ENCODE results near the gene ST6GALNAC3.
A peak's percentile ranks its signal among the peaks of the same experiment; 100 is the strongest.

ST6GALNAC3 gene

DNA sequence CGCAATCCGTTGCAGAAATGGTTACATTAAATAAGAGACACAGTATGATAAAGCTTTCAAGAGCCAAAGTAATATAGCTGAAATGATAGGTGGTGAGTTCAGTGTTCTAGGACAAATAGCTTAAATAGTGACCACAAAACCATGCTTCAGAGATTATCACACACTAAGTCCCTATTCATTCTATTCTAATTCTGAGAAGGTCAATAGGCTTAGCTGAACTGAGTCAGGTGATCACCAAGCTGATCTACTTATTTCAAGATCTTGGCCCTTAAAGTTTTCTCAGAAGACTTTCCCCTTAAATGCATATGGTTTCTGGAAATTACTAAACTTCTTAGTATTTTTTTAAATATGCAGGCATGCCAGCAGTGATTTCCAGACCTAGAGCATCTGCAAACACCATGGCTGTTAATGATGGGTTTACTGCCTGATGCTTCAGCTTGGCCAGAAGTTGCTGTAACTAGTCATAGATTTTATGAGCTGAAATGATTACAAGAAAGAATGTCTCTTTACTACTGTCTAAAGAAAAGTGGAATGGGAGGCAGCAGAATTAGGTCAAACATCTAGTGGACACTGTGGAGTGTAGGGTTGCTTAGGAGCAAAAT is 242.9 kb downstream of the ST6GALNAC3 start:
- no peaks in the 10 kb centered on the region for H4K20me1 ChIP-seq (ENCODE audit: insufficient read depth, low read length, poor library complexity, severe bottlenecking)
- H3K4me2 ChIP-seq (ENCODE audit: low read depth, low read length, poor library complexity, severe bottlenecking) = no peak overlapping the region
- H3K4me1 ChIP-seq (ENCODE audit: insufficient read depth, low read length, poor library complexity, severe bottlenecking) = no peaks in the 10 kb centered on the region
- H3K9me3 ChIP-seq (ENCODE audit: insufficient read depth, low read depth, low read length) = no peaks in the 10 kb centered on the region
- H3K4me3 ChIP-seq (ENCODE audit: low read length, poor library complexity, severe bottlenecking) = no peak overlapping the region
- H3K36me3 ChIP-seq (ENCODE audit: insufficient read depth, low read length) = no peaks in the 10 kb centered on the region
- H2AFZ ChIP-seq (ENCODE audit: low read length) = no peak overlapping the region
- no peak overlapping the region for H3K9ac ChIP-seq (ENCODE audit: low read depth, low read length, poor library complexity, severe bottlenecking)
- H3K79me2 ChIP-seq (ENCODE audit: insufficient read depth, low read length) = no peaks in the 10 kb centered on the region
- no peaks in the 10 kb centered on the region for H3K9me2 ChIP-seq (replicated peaks; ENCODE audit: low read depth, low read length)
- H3F3A ChIP-seq (ENCODE audit: low read depth) = no peaks in the 10 kb centered on the region
- H3K27me3 ChIP-seq (ENCODE audit: insufficient read depth, low read length, poor library complexity, severe bottlenecking) = no peaks in the 10 kb centered on the region
- TF ChIP-seq, protein P1, sequence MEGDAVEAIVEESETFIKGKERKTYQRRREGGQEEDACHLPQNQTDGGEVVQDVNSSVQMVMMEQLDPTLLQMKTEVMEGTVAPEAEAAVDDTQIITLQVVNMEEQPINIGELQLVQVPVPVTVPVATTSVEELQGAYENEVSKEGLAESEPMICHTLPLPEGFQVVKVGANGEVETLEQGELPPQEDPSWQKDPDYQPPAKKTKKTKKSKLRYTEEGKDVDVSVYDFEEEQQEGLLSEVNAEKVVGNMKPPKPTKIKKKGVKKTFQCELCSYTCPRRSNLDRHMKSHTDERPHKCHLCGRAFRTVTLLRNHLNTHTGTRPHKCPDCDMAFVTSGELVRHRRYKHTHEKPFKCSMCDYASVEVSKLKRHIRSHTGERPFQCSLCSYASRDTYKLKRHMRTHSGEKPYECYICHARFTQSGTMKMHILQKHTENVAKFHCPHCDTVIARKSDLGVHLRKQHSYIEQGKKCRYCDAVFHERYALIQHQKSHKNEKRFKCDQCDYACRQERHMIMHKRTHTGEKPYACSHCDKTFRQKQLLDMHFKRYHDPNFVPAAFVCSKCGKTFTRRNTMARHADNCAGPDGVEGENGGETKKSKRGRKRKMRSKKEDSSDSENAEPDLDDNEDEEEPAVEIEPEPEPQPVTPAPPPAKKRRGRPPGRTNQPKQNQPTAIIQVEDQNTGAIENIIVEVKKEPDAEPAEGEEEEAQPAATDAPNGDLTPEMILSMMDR (conservative IDR thresholded peaks at IDR 0.05; ENCODE audit: low read length) = no peak
- TF ChIP-seq EZH2phosphoT487 (IDR thresholded peaks at IDR 0.05; ENCODE audit: borderline replicate concordance) = no peak

GRCh38 chr1:76330991-76331603 is 256.6 kb downstream of the ST6GALNAC3 start:
- no peak overlapping the region for H3K4me3 ChIP-seq (ENCODE audit: low read length, poor library complexity, severe bottlenecking)
- no peak overlapping the region for H3K9ac ChIP-seq (ENCODE audit: low read depth, low read length, poor library complexity, severe bottlenecking)
- TF ChIP-seq, protein P1 (conservative IDR thresholded peaks at IDR 0.05; ENCODE audit: low read length) = peak; percentile 99
- no peak for TF ChIP-seq EZH2phosphoT487 (IDR thresholded peaks at IDR 0.05; ENCODE audit: borderline replicate concordance)
- H3K27me3 ChIP-seq (ENCODE audit: insufficient read depth, low read length, poor library complexity, severe bottlenecking) = no peaks in the 10 kb centered on the region
- no peaks in the 10 kb centered on the region for H3K79me2 ChIP-seq (ENCODE audit: insufficient read depth, low read length)
- no peaks in the 10 kb centered on the region for H3K36me3 ChIP-seq (ENCODE audit: insufficient read depth, low read length)
- H3K9me3 ChIP-seq (ENCODE audit: insufficient read depth, low read depth, low read length) = no peaks in the 10 kb centered on the region
- peaks cover 11% of the 10 kb centered on the region for H3K4me1 ChIP-seq (ENCODE audit: insufficient read depth, low read length, poor library complexity, severe bottlenecking)
- H4K20me1 ChIP-seq (ENCODE audit: insufficient read depth, low read length, poor library complexity, severe bottlenecking) = no peaks in the 10 kb centered on the region
- no peaks in the 10 kb centered on the region for H3K9me2 ChIP-seq (replicated peaks; ENCODE audit: low read depth, low read length)
- H2AFZ ChIP-seq (ENCODE audit: low read length) = peak overlapping the region; percentile 52
- no peaks in the 10 kb centered on the region for H3F3A ChIP-seq (ENCODE audit: low read depth)
- no peak overlapping the region for H3K4me2 ChIP-seq (ENCODE audit: low read depth, low read length, poor library complexity, severe bottlenecking)

DNA sequence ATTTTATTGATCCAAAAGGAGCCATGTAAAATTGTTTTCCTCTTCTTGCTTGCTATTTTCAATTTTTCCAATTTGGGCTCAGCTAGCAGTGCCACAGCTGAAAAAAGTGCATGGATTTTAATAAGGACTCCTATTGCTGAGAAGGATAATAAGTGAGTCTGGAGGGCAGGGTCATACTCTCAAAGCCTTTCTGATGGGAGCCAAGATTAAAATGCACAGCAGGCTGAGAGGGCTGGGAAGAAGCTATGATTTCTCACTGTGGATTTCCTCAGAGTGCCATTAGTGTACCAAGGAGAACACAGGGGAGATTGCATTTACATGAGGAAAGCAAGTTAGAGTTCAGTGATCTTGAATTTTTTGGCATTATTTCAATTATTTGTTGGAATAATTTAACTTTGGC is 261.3 kb downstream of the ST6GALNAC3 start:
- Histone ChIP-seq H3F3A (ENCODE audit: low read depth) (no peaks in the 10 kb centered on the region), H4K20me1 (ENCODE audit: insufficient read depth, low read length, poor library complexity, severe bottlenecking) (no peaks in the 10 kb centered on the region), H3K9ac (ENCODE audit: low read depth, low read length, poor library complexity, severe bottlenecking) (no peak overlapping the region), H3K9me2 (replicated peaks; ENCODE audit: low read depth, low read length) (no peaks in the 10 kb centered on the region), H3K9me3 (ENCODE audit: insufficient read depth, low read depth, low read length) (no peaks in the 10 kb centered on the region), H2AFZ (ENCODE audit: low read length) (no peak overlapping the region), H3K4me1 (ENCODE audit: insufficient read depth, low read length, poor library complexity, severe bottlenecking) (no peaks in the 10 kb centered on the region), H3K27me3 (ENCODE audit: insufficient read depth, low read length, poor library complexity, severe bottlenecking) (no peaks in the 10 kb centered on the region), H3K79me2 (ENCODE audit: insufficient read depth, low read length) (no peaks in the 10 kb centered on the region), H3K36me3 (ENCODE audit: insufficient read depth, low read length) (no peaks in the 10 kb centered on the region), H3K4me3 (ENCODE audit: low read length, poor library complexity, severe bottlenecking) (no peak overlapping the region), H3K4me2 (ENCODE audit: low read depth, low read length, poor library complexity, severe bottlenecking) (no peak overlapping the region)
- TF ChIP-seq, protein P1 (conservative IDR thresholded peaks at IDR 0.05; ENCODE audit: low read length) = no peak
- no peak for TF ChIP-seq EZH2phosphoT487 (IDR thresholded peaks at IDR 0.05; ENCODE audit: borderline replicate concordance)

All from Loucy (cell line).